ENCODE measurements around the gene DPP7. TPM values are rescaled to one million over a fixed set of nuclear protein-coding genes. Genes with fewer than 3 reads are reported as not detected.
A peak's percentile ranks its signal among the peaks of the same experiment; 100 is the strongest.

Gene DPP7
- total RNA-seq, 1 donor from 2014 or later, result 98.5 TPM

GRCh38 chr9:137110911-137111787, 3.4 kb downstream of the DPP7 start:
- DNase-seq, result no peak

- no peak for DNase-seq
These were observed 4.2 kb downstream of the DPP7 start for GRCh38 chr9:137110147-137110910.

GRCh38 chr9:137109250-137110146, 5.0 kb downstream of the DPP7 start:
- no peak for DNase-seq

- peak; percentile 29 for DNase-seq
These were observed 5.8 kb downstream of the DPP7 start for GRCh38 chr9:137108608-137109249.

- DNase-seq, result no peak
These were observed 6.6 kb downstream of the DPP7 start for GRCh38 chr9:137107982-137108381.

- no peak for DNase-seq
These were observed 7.1 kb downstream of the DPP7 start for GRCh38 chr9:137107312-137107921.

GRCh38 chr9:137106662-137107250, 7.8 kb downstream of the DPP7 start:
- DNase-seq, result no peak

GRCh38 chr9:137105814-137106661, 8.5 kb downstream of the DPP7 start:
- no peak for DNase-seq

- DNase-seq, result no peak
These were observed 11.1 kb downstream of the DPP7 start for GRCh38 chr9:137103206-137103999.

GRCh38 chr9:137099231-137099630, 15.3 kb downstream of the DPP7 start:
- DNase-seq, result no peak

GRCh38 chr9:137097761-137098462, 16.6 kb downstream of the DPP7 start:
- no peak for DNase-seq

GRCh38 chr9:137096785-137097546, 17.6 kb downstream of the DPP7 start:
- DNase-seq, result no peak

- DNase-seq, result peak; percentile 27
These were observed 18.6 kb downstream of the DPP7 start for GRCh38 chr9:137095664-137096517.

GRCh38 chr9:137089232-137089947, 25.1 kb downstream of the DPP7 start:
- DNase-seq, result no peak

GRCh38 chr9:137088121-137088520, 26.4 kb downstream of the DPP7 start:
- no peak for DNase-seq

- DNase-seq, result no peak
These were observed 27.1 kb downstream of the DPP7 start for GRCh38 chr9:137087409-137087925.
